Measurements from ENCODE around the gene ZNF283. TPM values are rescaled to one million over a fixed set of nuclear protein-coding genes. Genes with fewer than 3 reads are reported as not detected.

ZNF283 gene
- total and polyA plus RNA-seq, 9 of the 15 experiments (the other 6 are each of a cell fraction or from before 2014, with no cell fraction given), result 6.0 to 19.5 (median 9.8) TPM

GRCh38 chr19:43781630-43782310 lies 45.4 kb upstream of the ZNF283 start:
- no peaks in the 10 kb centered on the region for H3K9me1 ChIP-seq (ENCODE audit: control insufficient read depth, insufficient read depth, low read length)
- intact Hi-C loops (cut with micrococcal nuclease) (no loop called here), in situ Hi-C loops (cut with MboI) (loop anchor here (5.0 kb wide), 1 partner anchor 34 kb away; no protein-coding TSS in a partner anchor)
- no peaks in the 10 kb centered on the region for H3K27me3 ChIP-seq (ENCODE audit: control insufficient read depth in 2 of 2, insufficient read depth in 2 of 2, low read length in 2 of 2)
- peak overlapping the region; percentile 72 for H3K4me2 ChIP-seq (ENCODE audit: insufficient read depth, low read length)
- no TSS peak for BruUV-seq (replicated peaks)
- FAIRE-seq, result peak; percentile 61
- H2AFZ ChIP-seq (ENCODE audit: low read depth, low read length), result peak overlapping the region; percentile 85
- no peak overlapping the region for H3K4me3 ChIP-seq
- H3K9ac ChIP-seq (ENCODE audit: insufficient read depth in 1 of 2, low read depth in 2 of 2, low read length in 2 of 2), result peak overlapping the region in 1 of 2 experiments; percentile 65; a peak in 2 of 4 replicates
- POLR2A ChIA-PET, result interaction anchor here (0.5 to 1.3 kb wide), 2 partner anchors 11 to 18 kb away, joined by 3 read pairs; no protein-coding TSS in a partner anchor
- WGBS (ENCODE audit: insufficient coverage, low coverage, missing lambda C conversion rate), result 81% methylated on average over 14 of the region's 14 CpGs
- no peaks in the 10 kb centered on the region for H3K9me3 ChIP-seq (replicated peaks; ENCODE audit: control insufficient read depth, insufficient read depth, low read depth, low read length)
- H3K4me1 ChIP-seq (replicated peaks in 1 of 2; ENCODE audit: control insufficient read depth in 2 of 2, insufficient read depth in 2 of 2, low read length in 2 of 2), result peaks cover 70 to 83% of the 10 kb centered on the region in 2 experiments
- ATAC-seq, result no peak
- DNase-seq (ENCODE audit: extremely low read depth in 1 of 4, low spot score in 3 of 4), result no peak
- H3K27ac ChIP-seq (ENCODE audit: extremely low read depth, low read depth, low read length), result peak overlapping the region; percentile 83
- no peaks in the 10 kb centered on the region for H3K36me3 ChIP-seq (ENCODE audit: control insufficient read depth, insufficient read depth, low read length)
- H3K79me2 ChIP-seq (ENCODE audit: control insufficient read depth, insufficient read depth, low read length), result peaks cover 53% of the 10 kb centered on the region
- CTCF ChIA-PET (ENCODE audit: low intra/inter-chr PET ratio), result no interaction called here
- no peaks in the 10 kb centered on the region for H4K20me1 ChIP-seq (replicated peaks; ENCODE audit: control insufficient read depth, insufficient read depth, low read length)
- no peak for TF ChIP-seq GTF2A2 (tag; IDR thresholded peaks at IDR 0.05)
- 0 out of 2 replicates have a peak, but pooled peaks have one; percentile 28 for TF ChIP-seq MBD1 (CRISPR knock-in tag; IDR thresholded peaks at IDR 0.05)
- TF ChIP-seq SOX6 (IDR thresholded peaks at IDR 0.05), result no peak
- TF ChIP-seq RREB1 (CRISPR knock-in tag; IDR thresholded peaks at IDR 0.05), result no peak
- no peak for TF ChIP-seq ZNF263 (CRISPR knock-in tag; IDR thresholded peaks at IDR 0.05; ENCODE audit: borderline replicate concordance)
- 0 out of 2 replicates have a peak, but pooled peaks have one; percentile 21 for TF ChIP-seq GATA2 (CRISPR knock-in tag; IDR thresholded peaks at IDR 0.05)
- TF ChIP-seq ZNF239 (CRISPR knock-in tag; IDR thresholded peaks at IDR 0.05), result no peak
- TF ChIP-seq ARNT (IDR thresholded peaks at IDR 0.05), result no peak
- TF ChIP-seq BCOR (IDR thresholded peaks at IDR 0.05), result peak; percentile 84
- TF ChIP-seq YBX1 (IDR thresholded peaks at IDR 0.05), result no peak
- no peak for TF ChIP-seq SUPT5H (IDR thresholded peaks at IDR 0.05)
- TF ChIP-seq NELFE (IDR thresholded peaks at IDR 0.05; ENCODE audit: insufficient read depth, insufficient read length), result no peak
- no peak for TF ChIP-seq ZNF12 (CRISPR knock-in tag; IDR thresholded peaks at IDR 0.05)
- 0 out of 2 replicates have a peak, but pooled peaks have one; percentile 18 for TF ChIP-seq MTA2 (IDR thresholded peaks at IDR 0.05; ENCODE audit: low read depth)
- no peak for TF ChIP-seq PHB2 (IDR thresholded peaks at IDR 0.05; ENCODE audit: low read depth)
- no peak for TF ChIP-seq CSDE1 (IDR thresholded peaks at IDR 0.05)
- TF ChIP-seq ZBTB7A (IDR thresholded peaks at IDR 0.05; ENCODE audit: borderline replicate concordance, control insufficient read depth, low read depth, low read length), result no peak
- no peak for TF ChIP-seq RHOXF2B (CRISPR knock-in tag; conservative IDR thresholded peaks at IDR 0.05)

All from K562 (cell line).